GM08714 (cell line): ENCODE measurements around the gene CRIP2.
A peak's percentile ranks its signal among the peaks of the same experiment; 100 is the strongest.

Source experiments
- H3K4me3 ChIP-seq: fragments of 200-500 bp; sonication (Bioruptor generic); 2 replicates; pipeline ENCODE4 v1.5.1; 2014; ENCODE audit warnings: mild to moderate bottlenecking, low read length, inconsistent platforms
- ZNF274 ChIP-seq: IDR thresholded peaks from 2 replicates; pipeline ENCODE4 v1.6.1; 2012; ENCODE audit warnings: mild to moderate bottlenecking, low read depth, low read length

Gene CRIP2, protein sequence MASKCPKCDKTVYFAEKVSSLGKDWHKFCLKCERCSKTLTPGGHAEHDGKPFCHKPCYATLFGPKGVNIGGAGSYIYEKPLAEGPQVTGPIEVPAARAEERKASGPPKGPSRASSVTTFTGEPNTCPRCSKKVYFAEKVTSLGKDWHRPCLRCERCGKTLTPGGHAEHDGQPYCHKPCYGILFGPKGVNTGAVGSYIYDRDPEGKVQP

GRCh38 chr14:105474483-105475268 lies at the start of gene CRIP2:
Gene CRIP2, plus strand, starts transcription at chr14:105474821. Its CDS starts 42 bp downstream, at chr14:105474863.
- H3K4me3 ChIP-seq: peak within 1 kb of the TSS; percentile 42; the same call in 1 of the 2 replicates
- no peak for TF ChIP-seq ZNF274

DNA sequence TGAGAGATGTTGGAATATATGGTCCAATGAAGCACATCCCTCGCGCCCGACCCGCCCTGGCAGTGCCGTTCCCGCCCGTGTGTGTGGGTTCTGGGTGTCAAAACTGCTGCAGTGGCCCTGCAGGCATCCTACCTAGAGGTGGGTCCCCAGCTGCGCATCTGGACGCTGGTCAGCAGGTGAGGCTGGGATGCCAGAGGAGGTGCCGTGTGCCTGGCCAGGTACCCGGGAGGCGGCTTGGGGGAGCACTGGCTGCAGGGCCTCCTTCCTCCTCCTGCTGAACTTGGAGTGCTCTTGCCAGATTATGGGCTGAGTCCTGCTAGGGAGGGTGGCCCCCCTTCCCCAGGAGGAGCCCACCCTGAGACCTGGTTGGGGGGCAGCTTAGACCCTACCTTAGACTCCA lies 49.8 kb upstream of the CRIP2 start:
- H3K4me3 ChIP-seq: no peak overlapping the region
- TF ChIP-seq ZNF274: no peak

DNA sequence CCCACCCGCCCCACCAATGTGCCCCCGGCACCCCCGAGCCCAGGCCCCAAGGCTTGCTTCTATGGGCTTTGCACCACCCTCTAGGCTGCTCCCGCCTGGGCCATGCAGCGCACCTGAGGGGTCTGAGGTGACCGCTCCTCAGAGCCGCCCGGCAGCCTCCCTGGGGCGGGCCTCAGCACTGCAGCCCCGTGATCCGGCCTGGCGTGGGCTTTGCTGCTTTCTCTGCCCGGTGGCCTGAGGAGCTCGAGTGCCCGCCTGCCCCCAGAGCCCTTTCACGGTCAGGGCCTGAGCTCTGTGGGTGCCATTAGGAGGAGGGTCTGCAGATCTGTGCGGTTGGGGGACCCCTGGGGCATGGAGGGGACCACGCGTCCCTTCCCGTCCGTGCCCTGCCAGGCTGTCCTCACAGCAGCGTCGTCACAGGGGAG lies 48.8 kb upstream of the CRIP2 start:
- no peak overlapping the region for H3K4me3 ChIP-seq
- no peak for TF ChIP-seq ZNF274

- TF ChIP-seq ZNF274: no peak
- no peak overlapping the region for H3K4me3 ChIP-seq
These were observed 48.0 kb upstream of the CRIP2 start for GRCh38 chr14:105426416-105427130.

GRCh38 chr14:105427412-105427811 lies 47.2 kb upstream of the CRIP2 start:
- TF ChIP-seq ZNF274: no peak
- no peak overlapping the region for H3K4me3 ChIP-seq

DNA sequence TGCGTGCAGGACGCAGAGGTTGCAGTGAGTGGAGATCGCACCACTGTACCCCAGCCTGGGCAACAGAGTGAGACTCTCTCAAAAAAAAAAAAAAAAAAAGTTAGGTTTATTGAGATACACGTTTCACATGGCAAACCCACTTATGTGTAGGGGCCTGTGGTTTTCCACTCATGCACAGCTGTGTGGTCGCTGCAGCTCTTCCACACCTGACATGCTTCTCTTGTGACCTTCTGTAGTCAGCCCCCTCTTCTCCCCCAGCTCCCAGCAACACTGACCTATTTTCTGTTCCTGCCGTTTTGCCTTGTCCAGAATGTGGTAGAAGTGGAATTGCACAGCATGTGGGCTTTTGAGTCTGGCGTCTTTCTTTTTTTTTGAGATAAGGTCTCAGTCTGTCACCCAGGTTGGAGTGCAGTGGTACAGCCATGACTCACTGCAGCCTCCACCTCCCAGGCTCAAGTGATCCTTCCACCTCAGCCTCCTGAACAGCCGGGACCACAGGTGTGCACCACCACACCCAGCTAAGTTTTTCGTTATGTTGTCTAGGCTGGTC lies 46.6 kb upstream of the CRIP2 start:
- no peak for TF ChIP-seq ZNF274
- no peak overlapping the region for H3K4me3 ChIP-seq

DNA sequence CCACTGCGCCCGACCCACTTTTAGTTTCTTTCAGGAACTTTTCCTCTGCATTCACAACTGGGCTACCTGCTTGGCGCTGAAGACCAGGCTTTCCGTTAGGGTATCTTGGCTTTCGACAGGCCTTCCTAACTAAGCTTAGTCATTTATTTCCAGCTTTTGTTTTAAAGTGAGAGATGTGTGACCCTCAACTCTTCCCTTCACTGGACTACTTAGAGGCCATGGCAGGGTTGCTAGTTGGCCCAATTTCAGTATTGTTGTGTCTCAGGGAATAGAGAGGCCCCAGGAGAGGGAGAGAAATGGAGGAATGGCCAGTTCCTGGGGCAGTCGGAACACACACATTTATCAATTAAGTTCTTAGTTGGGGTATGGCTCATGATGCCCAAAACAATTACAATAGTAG lies 44.6 kb upstream of the CRIP2 start:
- H3K4me3 ChIP-seq: no peak overlapping the region
- no peak for TF ChIP-seq ZNF274

- TF ChIP-seq ZNF274: no peak
- no peak overlapping the region for H3K4me3 ChIP-seq
These were observed 44.1 kb upstream of the CRIP2 start for GRCh38 chr14:105430565-105430964.

DNA sequence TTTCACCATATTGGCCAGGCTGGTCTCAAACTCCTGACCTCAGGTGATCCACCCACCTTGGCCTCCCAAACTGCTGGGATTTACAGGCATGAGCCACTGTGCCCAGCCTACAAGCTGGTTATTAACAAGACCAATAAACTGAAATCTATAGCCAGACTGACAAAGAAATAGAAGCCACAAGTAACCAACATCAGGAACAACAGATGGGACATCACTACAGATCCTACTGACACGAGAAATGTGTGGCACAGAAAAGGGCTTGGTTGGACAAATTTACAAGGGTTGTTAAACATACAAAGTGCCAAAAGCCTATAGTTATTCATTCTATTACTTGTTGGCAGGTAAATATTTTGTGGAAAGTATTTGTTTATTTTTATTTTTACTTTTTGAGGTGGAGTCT lies 43.4 kb upstream of the CRIP2 start:
- TF ChIP-seq ZNF274: no peak
- H3K4me3 ChIP-seq: no peak overlapping the region

DNA sequence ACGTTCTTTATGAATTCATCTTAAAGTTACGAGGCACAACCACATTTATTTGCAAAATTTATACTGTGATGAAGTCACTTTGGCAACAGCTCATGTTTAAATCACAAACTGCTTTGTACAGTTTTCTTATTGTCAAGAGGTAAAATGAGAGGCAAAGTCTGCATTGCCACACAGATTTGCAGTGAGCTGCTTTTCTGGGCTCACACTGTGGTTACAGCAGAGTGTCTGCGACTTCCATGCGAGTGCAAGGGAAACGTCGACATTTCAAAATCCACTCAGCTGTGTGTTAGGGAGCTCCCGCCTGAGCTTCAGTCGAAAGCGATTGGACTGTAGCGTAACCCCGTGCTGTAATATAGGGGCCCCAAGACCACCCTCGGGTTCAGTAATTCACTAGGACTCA lies 42.0 kb upstream of the CRIP2 start:
- H3K4me3 ChIP-seq: no peak overlapping the region
- TF ChIP-seq ZNF274: no peak

GRCh38 chr14:105433161-105433605 lies 41.4 kb upstream of the CRIP2 start:
- H3K4me3 ChIP-seq: no peak overlapping the region
- TF ChIP-seq ZNF274: no peak

DNA sequence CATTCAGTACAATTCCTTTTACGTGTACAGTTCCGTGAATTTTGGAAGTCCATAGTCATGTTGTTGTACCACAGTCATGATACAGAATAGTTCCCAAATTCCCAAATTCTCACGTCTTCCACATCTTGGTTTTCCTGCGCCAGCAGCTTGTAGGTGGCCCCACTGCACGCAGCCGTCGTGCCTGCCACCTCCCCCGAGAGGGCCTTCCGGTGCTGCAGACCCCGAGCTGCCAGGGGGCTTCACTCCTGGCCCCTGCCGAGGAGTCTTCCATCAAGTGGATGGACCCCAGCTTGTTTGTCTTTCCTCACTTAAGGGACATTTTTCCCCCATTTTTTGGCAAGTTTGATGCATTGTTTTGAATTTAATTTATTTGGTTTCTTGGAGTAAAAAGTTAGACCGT lies 38.2 kb upstream of the CRIP2 start:
- H3K4me3 ChIP-seq: no peak overlapping the region
- TF ChIP-seq ZNF274: no peak

GRCh38 chr14:105436891-105437722 lies 37.5 kb upstream of the CRIP2 start:
- no peak for TF ChIP-seq ZNF274
- no peak overlapping the region for H3K4me3 ChIP-seq
